NB4 (cell line): Measurements from ENCODE around the gene ECE1.

Experiments used
- CTCF ChIP-seq: IDR thresholded peaks from one replicate; pipeline ENCODE4 v1.5.1; 2012; ENCODE audit warnings: low read depth, low read length
- POLR2A ChIP-seq: IDR thresholded peaks from 2 replicates; pipeline ENCODE4 v1.6.1; 2011; ENCODE audit warnings: mild to moderate bottlenecking; ENCODE audit not compliant: insufficient read length; ENCODE audit errors: extremely low read depth

DNA sequence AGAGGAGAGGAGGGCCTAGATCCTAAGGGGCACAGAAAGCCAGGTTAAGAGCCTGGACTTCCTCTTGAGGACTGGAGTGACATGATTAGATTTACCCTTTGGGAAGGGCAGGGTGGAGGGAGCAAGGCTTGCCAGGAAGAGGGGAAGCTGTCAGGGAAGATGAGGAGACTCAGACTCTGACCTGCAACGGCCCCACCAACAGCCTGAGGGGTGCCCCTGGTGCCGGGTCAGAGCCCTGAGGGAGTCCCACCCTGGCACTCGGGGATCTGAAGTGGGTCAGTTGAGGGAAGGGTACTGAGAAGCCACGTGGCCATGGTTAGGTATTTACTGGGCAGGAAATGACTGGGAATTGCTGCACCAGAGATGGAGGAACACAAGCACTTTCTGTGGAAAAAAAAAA lies 9.8 kb downstream of the ECE1 start:
- TF ChIP-seq CTCF (no peak), POLR2A (no peak)
